Measurements from ENCODE around the gene TMEM271.

The TMEM271 gene

DNA sequence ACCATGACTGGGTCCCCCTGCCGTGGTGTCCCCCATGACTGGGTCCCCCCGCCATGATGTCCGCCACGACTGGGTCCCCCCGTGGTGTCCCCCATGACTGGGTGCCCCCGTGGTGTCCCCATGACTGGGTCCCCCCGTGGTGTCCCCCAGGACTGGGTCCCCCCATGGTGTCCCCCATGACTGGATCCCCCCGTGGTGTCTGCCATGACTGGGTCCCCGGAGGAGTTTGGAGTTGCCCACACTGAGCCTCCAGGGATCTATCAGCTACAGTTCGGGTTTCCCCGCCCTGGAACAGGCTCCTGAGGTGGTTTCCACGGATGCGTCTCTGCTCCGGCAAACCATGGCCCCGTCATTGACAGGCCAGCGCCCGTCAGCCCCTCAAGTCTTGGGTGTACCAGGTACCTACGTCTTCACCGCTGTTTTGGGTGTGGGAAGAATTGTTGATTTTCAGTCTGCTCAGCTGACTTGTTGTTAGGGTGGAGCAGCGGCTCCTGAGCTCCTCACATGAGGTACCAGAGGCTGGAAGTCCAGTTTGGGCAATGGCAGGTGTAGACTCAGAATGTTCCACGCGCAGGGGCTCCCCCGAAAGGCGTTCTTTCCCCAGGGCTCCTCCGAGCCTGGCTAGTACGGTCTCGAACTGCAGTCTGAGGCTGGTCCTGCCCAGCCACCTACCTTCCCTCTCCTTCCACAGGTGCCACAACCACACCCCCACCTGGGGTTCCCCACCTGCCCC lies 41.0 kb upstream of the TMEM271 start:
- no peak for DNase-seq (ENCODE audit: low spot score)
- in situ Hi-C loops (cut with MboI; ENCODE audit: low pct_unique_long_range_greater_than_20kb, low sequenced_read_pairs, unreplicated experiment), result no loop called here
- TF ChIP-seq, protein P1, sequence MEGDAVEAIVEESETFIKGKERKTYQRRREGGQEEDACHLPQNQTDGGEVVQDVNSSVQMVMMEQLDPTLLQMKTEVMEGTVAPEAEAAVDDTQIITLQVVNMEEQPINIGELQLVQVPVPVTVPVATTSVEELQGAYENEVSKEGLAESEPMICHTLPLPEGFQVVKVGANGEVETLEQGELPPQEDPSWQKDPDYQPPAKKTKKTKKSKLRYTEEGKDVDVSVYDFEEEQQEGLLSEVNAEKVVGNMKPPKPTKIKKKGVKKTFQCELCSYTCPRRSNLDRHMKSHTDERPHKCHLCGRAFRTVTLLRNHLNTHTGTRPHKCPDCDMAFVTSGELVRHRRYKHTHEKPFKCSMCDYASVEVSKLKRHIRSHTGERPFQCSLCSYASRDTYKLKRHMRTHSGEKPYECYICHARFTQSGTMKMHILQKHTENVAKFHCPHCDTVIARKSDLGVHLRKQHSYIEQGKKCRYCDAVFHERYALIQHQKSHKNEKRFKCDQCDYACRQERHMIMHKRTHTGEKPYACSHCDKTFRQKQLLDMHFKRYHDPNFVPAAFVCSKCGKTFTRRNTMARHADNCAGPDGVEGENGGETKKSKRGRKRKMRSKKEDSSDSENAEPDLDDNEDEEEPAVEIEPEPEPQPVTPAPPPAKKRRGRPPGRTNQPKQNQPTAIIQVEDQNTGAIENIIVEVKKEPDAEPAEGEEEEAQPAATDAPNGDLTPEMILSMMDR (IDR thresholded peaks at IDR 0.05; ENCODE audit: extremely low read depth, insufficient read depth, missing control alignments), result no peak

DNA sequence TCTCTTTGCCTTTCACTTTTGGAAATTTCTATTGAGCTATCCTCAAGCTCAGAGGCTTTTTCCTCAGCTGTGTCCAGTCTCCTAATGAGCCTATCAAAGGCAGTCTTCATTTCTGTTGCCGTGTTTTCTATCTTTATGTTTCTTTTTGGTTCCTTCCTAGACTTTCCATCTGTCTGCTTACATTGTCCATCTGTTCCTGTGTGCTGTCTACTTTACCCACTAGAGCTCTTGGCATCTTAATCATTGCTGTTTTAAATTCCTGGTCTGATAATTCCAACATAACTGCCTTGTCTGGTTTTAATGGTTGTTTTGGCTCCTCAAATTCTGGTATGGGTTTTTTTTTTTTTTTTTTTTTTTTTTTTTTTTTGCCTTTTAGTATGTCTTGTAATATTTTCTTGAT lies 40.0 kb upstream of the TMEM271 start:
- in situ Hi-C loops (cut with MboI; ENCODE audit: low pct_unique_long_range_greater_than_20kb, low sequenced_read_pairs, unreplicated experiment), result no loop called here
- TF ChIP-seq, protein P1 (IDR thresholded peaks at IDR 0.05; ENCODE audit: extremely low read depth, insufficient read depth, missing control alignments), result no peak
- no peak for DNase-seq (ENCODE audit: low spot score)

DNA sequence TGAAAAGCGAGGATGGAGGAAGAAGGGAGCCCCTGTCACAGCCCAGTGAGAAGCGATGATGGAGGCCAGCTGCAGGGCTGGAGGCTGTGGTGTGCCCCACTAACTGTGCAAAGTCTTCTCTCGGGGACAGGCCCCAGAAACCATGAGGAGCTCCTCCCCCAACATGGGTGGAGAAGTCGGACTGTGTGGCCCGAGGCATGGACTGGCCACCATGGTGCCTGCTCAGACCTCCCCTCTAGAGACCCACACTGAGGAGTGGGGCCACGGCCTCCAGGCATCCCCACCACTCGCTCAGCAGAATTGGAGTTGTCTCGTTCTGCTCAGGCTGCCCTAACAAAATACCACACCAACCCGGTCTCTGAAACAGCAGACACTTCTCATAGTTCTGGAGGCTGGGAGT lies 37.0 kb upstream of the TMEM271 start:
- in situ Hi-C loops (cut with MboI; ENCODE audit: low pct_unique_long_range_greater_than_20kb, low sequenced_read_pairs, unreplicated experiment), result no loop called here
- TF ChIP-seq, protein P1 (IDR thresholded peaks at IDR 0.05; ENCODE audit: extremely low read depth, insufficient read depth, missing control alignments), result no peak
- no peak for DNase-seq (ENCODE audit: low spot score)

DNA sequence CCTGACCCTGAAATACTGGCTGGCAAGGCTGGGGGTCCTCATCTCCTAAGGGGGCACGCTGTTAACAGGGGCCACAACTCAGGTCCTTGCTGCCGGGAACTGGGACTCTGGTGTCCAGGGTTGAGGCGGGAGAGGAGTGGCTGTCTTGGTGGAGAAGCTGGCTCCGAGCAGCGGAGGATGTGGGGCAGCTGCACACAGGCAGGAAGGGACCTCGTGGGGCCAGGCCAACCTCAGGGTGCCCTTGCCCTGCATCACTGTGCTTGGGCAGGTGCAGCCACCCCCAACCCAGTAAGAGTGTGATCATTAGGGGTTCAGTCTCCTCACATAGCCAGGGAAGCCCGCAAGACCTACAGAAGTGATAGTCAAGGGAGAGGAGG lies 36.6 kb upstream of the TMEM271 start:
- in situ Hi-C loops (cut with MboI; ENCODE audit: low pct_unique_long_range_greater_than_20kb, low sequenced_read_pairs, unreplicated experiment), result no loop called here
- no peak for DNase-seq (ENCODE audit: low spot score)
- TF ChIP-seq, protein P1 (IDR thresholded peaks at IDR 0.05; ENCODE audit: extremely low read depth, insufficient read depth, missing control alignments), result no peak

DNA sequence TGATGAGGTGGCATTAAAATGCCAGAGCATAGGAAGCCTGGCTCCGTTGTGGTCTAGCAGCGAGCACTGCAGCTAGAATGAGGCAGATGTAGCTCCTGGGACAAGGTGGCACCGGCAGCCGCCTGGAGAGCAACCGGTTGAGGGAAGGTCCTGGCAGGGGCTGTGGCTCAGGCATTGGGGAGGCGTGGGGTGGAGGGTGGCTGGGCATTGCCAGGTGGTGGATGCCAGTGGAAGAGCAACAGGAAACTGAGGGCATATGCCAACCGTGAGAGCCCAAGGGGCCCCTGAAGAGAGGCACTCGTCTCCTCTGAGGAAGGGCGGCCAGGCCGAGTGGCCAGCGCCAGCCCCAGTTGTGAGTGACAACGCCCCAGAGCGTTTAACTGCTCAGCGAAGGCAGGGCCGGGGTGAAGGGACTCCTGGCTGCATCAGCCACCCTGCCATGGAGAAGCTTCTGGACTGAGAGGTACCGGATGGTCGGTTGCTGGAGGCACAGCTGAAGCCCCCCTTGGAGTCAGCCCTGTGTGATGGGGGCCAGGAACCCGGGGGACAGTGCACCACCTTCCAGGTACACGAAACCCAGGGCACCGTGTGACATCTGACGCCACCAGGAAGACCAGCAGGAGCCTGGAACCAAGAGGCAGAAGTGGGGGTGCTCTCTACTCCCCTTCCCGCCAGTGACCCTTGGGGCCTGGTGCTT lies 36.1 kb upstream of the TMEM271 start:
- TF ChIP-seq, protein P1 (IDR thresholded peaks at IDR 0.05; ENCODE audit: extremely low read depth, insufficient read depth, missing control alignments), result no peak
- in situ Hi-C loops (cut with MboI; ENCODE audit: low pct_unique_long_range_greater_than_20kb, low sequenced_read_pairs, unreplicated experiment), result no loop called here
- no peak for DNase-seq (ENCODE audit: low spot score)

DNA sequence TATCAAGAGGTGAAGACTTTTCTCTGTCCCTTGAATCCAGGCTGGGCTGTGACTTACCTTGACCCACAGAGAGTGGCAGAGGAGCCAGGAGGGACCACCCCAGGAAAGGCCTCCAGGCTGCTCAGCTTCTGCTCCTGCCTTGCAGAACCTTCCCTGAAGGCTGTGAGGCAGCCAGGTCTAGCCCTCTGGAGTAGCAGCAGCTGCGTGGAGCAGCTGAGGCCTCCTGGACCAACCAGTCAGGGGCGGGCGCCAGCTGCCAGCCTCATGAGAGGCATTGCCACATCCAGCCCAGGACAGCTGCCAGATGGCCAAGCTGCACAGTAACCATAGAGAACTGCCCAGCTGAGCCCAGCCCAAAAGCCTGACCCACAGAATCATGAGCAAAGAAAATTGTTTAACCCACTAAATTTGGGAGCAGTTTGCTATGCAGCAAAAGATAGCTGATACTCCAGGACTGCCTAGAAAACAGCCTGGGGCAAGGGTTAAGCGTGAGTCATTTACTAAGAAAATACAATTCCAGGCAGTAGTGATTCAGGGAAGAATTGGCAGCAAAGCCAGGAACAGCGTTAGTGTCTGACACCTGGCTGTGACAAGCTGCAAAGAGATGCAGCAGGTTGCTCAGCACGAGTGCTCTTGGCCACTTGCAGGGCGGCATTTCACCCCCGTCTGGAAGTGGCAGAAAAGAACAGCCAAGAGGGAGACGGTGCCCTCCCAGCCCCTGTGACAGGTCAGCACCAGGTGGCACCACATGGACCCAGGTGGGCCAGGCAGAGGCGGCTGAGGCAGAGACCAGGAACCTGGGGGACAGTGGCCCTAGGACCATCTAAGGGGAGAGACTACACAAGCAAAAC lies 34.5 kb upstream of the TMEM271 start:
- no peak for DNase-seq (ENCODE audit: low spot score)
- TF ChIP-seq, protein P1 (IDR thresholded peaks at IDR 0.05; ENCODE audit: extremely low read depth, insufficient read depth, missing control alignments), result no peak
- in situ Hi-C loops (cut with MboI; ENCODE audit: low pct_unique_long_range_greater_than_20kb, low sequenced_read_pairs, unreplicated experiment), result no loop called here
